Glutamatergic neuron (in vitro differentiated cells): ENCODE results near the gene EFCAB9. TPM values are rescaled to one million over a fixed set of nuclear protein-coding genes. Genes with fewer than 3 reads are reported as not detected.

Experiments used
- DNase-seq: peaks from one replicate; pipeline ENCODE4 v3.0.0; 2022
- H3K27ac Mint-ChIP-seq: one replicate; pipeline ENCODE4 v1.8.0; 2020; ENCODE audit warnings: mild to moderate bottlenecking, mixed read lengths, inconsistent platforms; ENCODE audit not compliant: unreplicated experiment
- H3K27me3 Mint-ChIP-seq: one replicate; pipeline ENCODE4 v1.8.0; 2020; ENCODE audit warnings: mild to moderate bottlenecking, moderate library complexity, mixed read lengths, inconsistent platforms; ENCODE audit not compliant: unreplicated experiment
- H3K36me3 Mint-ChIP-seq: one replicate; pipeline ENCODE4 v1.8.0; 2020; ENCODE audit warnings: mild to moderate bottlenecking, mixed read lengths, inconsistent platforms; ENCODE audit not compliant: unreplicated experiment
- H3K4me1 Mint-ChIP-seq: one replicate; pipeline ENCODE4 v1.8.0; 2020; ENCODE audit warnings: mild to moderate bottlenecking, low read depth, mixed read lengths, inconsistent platforms; ENCODE audit not compliant: unreplicated experiment
- H3K4me3 Mint-ChIP-seq: one replicate; pipeline ENCODE4 v1.8.0; 2020; ENCODE audit warnings: mild to moderate bottlenecking, mixed read lengths, inconsistent platforms; ENCODE audit not compliant: unreplicated experiment
- H3K9me3 Mint-ChIP-seq: one replicate; pipeline ENCODE4 v1.8.0; 2020; ENCODE audit warnings: mild to moderate bottlenecking, moderate library complexity, mixed read lengths, inconsistent platforms; ENCODE audit not compliant: unreplicated experiment
- long read RNA-seq: library from polyadenylated mRNA; unstranded; transcript quantifications from one replicate; pipeline ENCODE4 v2.0.0, GENCODE V29; 2020; ENCODE audit not compliant: unreplicated experiment
- total RNA-seq: library from RNA; stranded (reverse); fragmentation: NEBNext Ultra II Directional; extraction: Animal tissue kit (Norgen Biotek cat#: 25700); gene quantifications from one replicate; pipeline ENCODE4 v1.2.1, GENCODE V29; 2021; ENCODE audit not compliant: unreplicated experiment
- TF ChIP-seq, protein P1 (sequence below): fragments of 200-600 bp; sonication (generic); IDR thresholded peaks from one replicate; pipeline ENCODE4 v1.5.0; 2021; ENCODE audit not compliant: partially characterized antibody, unreplicated experiment

The EFCAB9 gene
- total RNA-seq = not detected
- long read RNA-seq = 0 reads

- H3K36me3 Mint-ChIP-seq = no peaks in the 10 kb centered on the region
- peaks cover 4% of the 10 kb centered on the region for H3K9me3 Mint-ChIP-seq
- TF ChIP-seq, protein P1, sequence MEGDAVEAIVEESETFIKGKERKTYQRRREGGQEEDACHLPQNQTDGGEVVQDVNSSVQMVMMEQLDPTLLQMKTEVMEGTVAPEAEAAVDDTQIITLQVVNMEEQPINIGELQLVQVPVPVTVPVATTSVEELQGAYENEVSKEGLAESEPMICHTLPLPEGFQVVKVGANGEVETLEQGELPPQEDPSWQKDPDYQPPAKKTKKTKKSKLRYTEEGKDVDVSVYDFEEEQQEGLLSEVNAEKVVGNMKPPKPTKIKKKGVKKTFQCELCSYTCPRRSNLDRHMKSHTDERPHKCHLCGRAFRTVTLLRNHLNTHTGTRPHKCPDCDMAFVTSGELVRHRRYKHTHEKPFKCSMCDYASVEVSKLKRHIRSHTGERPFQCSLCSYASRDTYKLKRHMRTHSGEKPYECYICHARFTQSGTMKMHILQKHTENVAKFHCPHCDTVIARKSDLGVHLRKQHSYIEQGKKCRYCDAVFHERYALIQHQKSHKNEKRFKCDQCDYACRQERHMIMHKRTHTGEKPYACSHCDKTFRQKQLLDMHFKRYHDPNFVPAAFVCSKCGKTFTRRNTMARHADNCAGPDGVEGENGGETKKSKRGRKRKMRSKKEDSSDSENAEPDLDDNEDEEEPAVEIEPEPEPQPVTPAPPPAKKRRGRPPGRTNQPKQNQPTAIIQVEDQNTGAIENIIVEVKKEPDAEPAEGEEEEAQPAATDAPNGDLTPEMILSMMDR = no peak
- no peak within 1 kb of the TSS for H3K27ac Mint-ChIP-seq
- H3K4me3 Mint-ChIP-seq = no peak within 1 kb of the TSS
- peaks cover under 1% of the 10 kb centered on the region for H3K27me3 Mint-ChIP-seq
- DNase-seq = no peak
- peaks cover 4% of the 10 kb centered on the region for H3K4me1 Mint-ChIP-seq
These were observed at the start of gene EFCAB9 for GRCh38 chr5:172193872-172194271. TSS of gene EFCAB9 (plus strand) at chr5:172194172. CDS start at chr5:172194173, 1 bp downstream.

DNA sequence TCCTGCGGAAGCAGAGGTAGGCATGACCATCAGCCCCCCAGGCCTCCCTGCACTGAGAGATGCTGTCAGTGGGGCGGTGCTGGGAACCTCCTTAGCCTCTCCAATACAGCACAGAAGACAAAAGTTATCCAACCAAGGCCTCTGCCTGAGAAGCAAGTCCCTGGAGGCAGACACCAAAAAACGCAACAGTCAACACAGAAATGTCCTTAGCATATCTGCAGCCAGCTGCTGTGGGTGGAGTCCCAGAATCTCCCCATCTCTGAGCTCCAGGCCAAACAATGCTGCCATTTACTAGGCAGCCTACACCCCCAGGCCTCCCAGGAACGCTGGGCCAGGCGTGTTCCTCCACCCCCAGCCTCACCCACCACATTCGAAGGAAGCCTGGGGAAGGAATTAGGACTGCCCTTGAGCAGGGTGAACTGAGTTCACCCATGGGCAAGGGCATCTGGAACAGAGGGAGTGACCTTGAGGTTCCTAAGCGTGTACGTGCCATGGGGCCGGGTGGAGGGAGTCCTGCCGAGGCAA, 49.6 kb upstream of the EFCAB9 start:
- Mint-ChIP-seq H3K4me3 (peak overlapping the region; percentile 40), H3K27me3 (peaks cover 11% of the 10 kb centered on the region), H3K4me1 (peaks cover 56% of the 10 kb centered on the region), H3K27ac (peak overlapping the region; percentile 99), H3K9me3 (peaks cover 14% of the 10 kb centered on the region), H3K36me3 (no peaks in the 10 kb centered on the region)
- no peak for DNase-seq
- TF ChIP-seq, protein P1 = no peak

- Mint-ChIP-seq H3K27ac (peak overlapping the region; percentile 99), H3K27me3 (peaks cover 11% of the 10 kb centered on the region), H3K9me3 (peaks cover 14% of the 10 kb centered on the region), H3K36me3 (no peaks in the 10 kb centered on the region), H3K4me3 (peak overlapping the region; percentile 50), H3K4me1 (peaks cover 56% of the 10 kb centered on the region)
- TF ChIP-seq, protein P1 = peak; percentile 32
- no peak for DNase-seq
These were observed 48.8 kb upstream of the EFCAB9 start for GRCh38 chr5:172144931-172145869.

DNA sequence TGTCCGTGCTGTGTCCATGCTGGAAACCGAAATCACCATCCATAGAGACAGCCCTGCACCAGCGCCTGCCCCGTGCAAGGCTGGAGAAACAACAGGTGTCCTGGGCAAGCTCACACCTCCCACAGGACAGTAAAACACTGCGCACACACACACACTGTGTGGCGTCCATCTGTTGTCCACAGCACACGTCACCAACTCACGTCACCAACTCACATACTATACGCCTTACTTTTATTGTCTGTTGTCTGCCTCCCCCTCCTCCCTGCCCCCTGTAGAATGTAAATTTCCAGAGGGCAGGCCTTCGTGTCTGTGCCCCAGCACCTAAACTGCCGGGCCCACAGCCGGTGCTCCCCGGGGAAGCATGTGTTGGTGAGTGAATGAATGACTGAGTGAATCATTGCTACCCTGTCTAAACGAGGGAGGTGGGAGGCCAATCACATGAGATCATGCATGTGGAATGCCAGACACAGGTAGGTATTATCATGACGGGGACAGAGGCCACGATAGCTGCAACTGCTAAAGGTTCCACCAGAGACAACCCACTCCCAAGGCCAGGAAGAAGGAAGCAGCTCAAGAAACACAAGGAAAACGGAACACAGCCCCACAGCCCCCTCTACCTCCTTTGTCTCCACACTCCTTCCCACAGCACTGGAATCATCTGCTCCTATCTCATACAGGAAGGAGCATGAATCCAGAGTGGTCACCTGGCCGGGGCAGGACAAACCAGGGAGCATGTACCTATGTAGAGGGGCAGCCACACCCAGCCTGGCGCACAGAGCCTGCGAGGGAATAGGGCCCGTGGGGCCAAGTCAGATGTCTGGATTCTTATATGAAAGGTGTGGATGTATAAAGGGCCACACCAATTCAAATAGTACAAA, 47.9 kb upstream of the EFCAB9 start:
- DNase-seq = peak; percentile 48
- H3K27me3 Mint-ChIP-seq = peaks cover 11% of the 10 kb centered on the region
- no peaks in the 10 kb centered on the region for H3K36me3 Mint-ChIP-seq
- TF ChIP-seq, protein P1 = no peak
- peaks cover 51% of the 10 kb centered on the region for H3K4me1 Mint-ChIP-seq
- H3K9me3 Mint-ChIP-seq = peaks cover 14% of the 10 kb centered on the region
- H3K27ac Mint-ChIP-seq = peak overlapping the region; percentile 94
- peak overlapping the region; percentile 44 for H3K4me3 Mint-ChIP-seq
